ENCODE results near the gene STAG1.

GRCh38 chr3:136604961-136605360 is 147.2 kb downstream of the STAG1 start:
- TF ChIP-seq CTCF (IDR thresholded peaks at IDR 0.05) = no peak
- TF ChIP-seq POLR2A (IDR thresholded peaks at IDR 0.05) = no peak
